Vagina (tissue), 2 donors: Measurements from ENCODE around the gene IL17C. TPM values are rescaled to one million over a fixed set of nuclear protein-coding genes. Genes with fewer than 3 reads are reported as not detected.
A peak's percentile ranks its signal among the peaks of the same experiment; 100 is the strongest.

Experiments
- DNase-seq, 2 donors: peaks; one replicate each; pipeline ENCODE4 v3.0.0-alpha.2; 2017; ENCODE audit errors: extremely low spot score in 2 of 2
- H3K27ac ChIP-seq: fragments of 200-600 bp; sonication (generic); one replicate; pipeline ENCODE4 v1.5.1; 2019
- H3K27me3 ChIP-seq: fragments of 200-600 bp; sonication (generic); one replicate; pipeline ENCODE4 v1.5.1; 2019
- H3K36me3 ChIP-seq, 2 donors: fragments of 200-600 bp; sonication (generic); one replicate each; pipeline ENCODE4 v1.5.1; 2017 to 2019
- H3K4me1 ChIP-seq: fragments of 200-600 bp; sonication (generic); one replicate; pipeline ENCODE4 v1.5.1; 2019
- H3K4me3 ChIP-seq, 2 donors: fragments of 200-600 bp; sonication (generic); 1 replicate in 1 of 2; 2 replicates in 1 of 2; pipeline ENCODE4 v1.5.1; 2016 to 2019
- H3K9me3 ChIP-seq: fragments of 200-600 bp; sonication (generic); one replicate; pipeline ENCODE4 v1.5.1; 2019
- CTCF ChIP-seq, 3 experiments: fragments of 450-650 bp in 2 of 3; fragments of 200-600 bp in 1 of 3; sonication (generic) in 1 of 3; IDR thresholded peaks; one replicate each; pipeline ENCODE4 v1.5.1; 2017 to 2019; ENCODE audit warnings: antibody characterized with exemption in 3 of 3, mild to moderate bottlenecking in 2 of 3, moderate library complexity in 2 of 3
- POLR2A ChIP-seq, 2 donors: fragments of 450-650 bp; IDR thresholded peaks; one replicate each; pipeline ENCODE4 v1.6.1; 2017; ENCODE audit warnings: antibody characterized with exemption in 2 of 2, mild to moderate bottlenecking in 2 of 2, moderate library complexity in 2 of 2
- POLR2AphosphoS5 ChIP-seq, 2 donors: sonication (generic); formaldehyde crosslinking; IDR thresholded peaks; one replicate each; pipeline ENCODE4 v1.9.0; 2017; ENCODE audit warnings: antibody characterized with exemption in 2 of 2, mild to moderate bottlenecking in 2 of 2, low read depth in 1 of 2; ENCODE audit not compliant: insufficient read depth in 1 of 2
- intact Hi-C: fragments of 100-400 bp; cut with DNase I; formaldehyde crosslinking; loops from one replicate; pipeline ENCODE4 v1.15.1; 2023
- total RNA-seq: library from RNA; depleted of rRNA; stranded (reverse); fragments of >200 nt; gene quantifications from one replicate; pipeline ENCODE4 v1.2.3, GENCODE V29; 2016

The IL17C gene
- total RNA-seq, 1 donor from 2014 or later, result not detected

GRCh38 chr16:88649195-88649923, 11.0 kb downstream of the IL17C start:
- Histone ChIP-seq H3K27ac (no peak overlapping the region), H3K27me3 (no peaks in the 10 kb centered on the region), H3K36me3 (no peaks in the 10 kb centered on the region), H3K4me1 (peaks cover 27% of the 10 kb centered on the region), H3K9me3 (no peaks in the 10 kb centered on the region), H3K4me3 (peak overlapping the region; percentile 73 to 74)
- intact Hi-C loops, result no loop called here
- TF ChIP-seq POLR2A (IDR thresholded peaks at IDR 0.05) (no peak), CTCF (IDR thresholded peaks at IDR 0.05) (no peak), POLR2AphosphoS5 (IDR thresholded peaks at IDR 0.05; ENCODE audit: insufficient read depth in 1 of 2, low read depth in 1 of 2) (no peak)
- no peak for DNase-seq

DNA sequence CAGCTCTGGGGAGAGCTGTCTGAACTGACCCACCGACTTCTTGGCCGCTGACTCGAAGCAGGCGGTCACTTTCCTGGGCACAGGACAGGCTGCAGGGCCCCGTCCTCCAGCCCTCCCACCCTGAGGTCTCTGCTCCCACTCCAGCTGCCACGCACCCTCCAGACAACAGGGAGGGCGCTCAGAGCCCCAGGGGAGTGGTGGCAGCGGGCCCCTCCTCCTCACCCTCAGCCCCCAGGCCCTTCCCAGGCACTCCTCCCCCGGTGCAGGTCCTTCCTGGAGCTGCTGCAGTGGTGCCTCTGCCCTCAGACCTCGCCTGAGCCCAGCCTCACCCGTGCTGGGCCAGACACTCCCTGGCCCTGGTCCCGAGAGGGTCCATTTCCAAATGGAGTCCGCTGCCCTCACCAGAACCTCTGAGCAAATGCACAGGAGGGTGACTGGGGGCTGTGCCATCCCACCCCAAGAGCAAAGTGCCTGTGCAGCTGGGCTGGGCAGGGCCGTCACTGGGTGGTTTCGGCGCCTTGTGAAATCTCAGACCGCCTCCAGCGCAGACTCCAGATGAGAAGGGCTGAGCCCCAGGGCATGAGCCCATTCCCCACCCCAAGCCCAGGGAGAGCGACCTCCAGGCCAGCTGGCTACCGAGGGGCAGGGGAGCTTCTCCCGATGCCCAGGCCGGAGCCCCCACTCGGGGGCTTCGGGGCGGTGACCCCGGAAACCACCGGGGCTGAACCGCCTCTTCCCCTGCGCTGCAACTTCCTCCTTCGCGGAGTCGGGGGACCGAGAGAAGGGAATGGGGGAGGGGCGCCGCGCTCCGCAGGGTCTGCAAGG, 11.8 kb downstream of the IL17C start:
- intact Hi-C loops, result no loop called here
- TF ChIP-seq POLR2A (IDR thresholded peaks at IDR 0.05) (no peak), POLR2AphosphoS5 (IDR thresholded peaks at IDR 0.05; ENCODE audit: insufficient read depth in 1 of 2, low read depth in 1 of 2) (no peak), CTCF (IDR thresholded peaks at IDR 0.05) (no peak)
- H3K36me3 ChIP-seq, result no peaks in the 10 kb centered on the region
- H3K4me3 ChIP-seq, result peak overlapping the region; percentile 73 to 74
- H3K9me3 ChIP-seq, result no peaks in the 10 kb centered on the region
- peak overlapping the region; percentile 71 for H3K27ac ChIP-seq
- no peaks in the 10 kb centered on the region for H3K27me3 ChIP-seq
- H3K4me1 ChIP-seq, result peaks cover 27% of the 10 kb centered on the region
- DNase-seq, result no peak

- Histone ChIP-seq H3K27me3 (no peaks in the 10 kb centered on the region), H3K4me1 (peaks cover 27% of the 10 kb centered on the region), H3K27ac (peak within 1 kb of the TSS; percentile 71), H3K9me3 (no peaks in the 10 kb centered on the region), H3K4me3 (peak within 1 kb of the TSS; percentile 73 to 74), H3K36me3 (no peaks in the 10 kb centered on the region)
- no peak for DNase-seq
- TF ChIP-seq POLR2AphosphoS5 (IDR thresholded peaks at IDR 0.05; ENCODE audit: insufficient read depth in 1 of 2, low read depth in 1 of 2) (peak in 1 of 2 donors; percentile 59), CTCF (IDR thresholded peaks at IDR 0.05) (no peak)
- intact Hi-C loops, result no loop called here
Observed at GRCh38 chr16:88650749-88651275, 12.4 kb downstream of the IL17C start, which contains the start of gene CYBA. Gene CYBA, minus strand, starts transcription at chr16:88651053. Its CDS starts 40 bp downstream, at chr16:88651013.

DNA sequence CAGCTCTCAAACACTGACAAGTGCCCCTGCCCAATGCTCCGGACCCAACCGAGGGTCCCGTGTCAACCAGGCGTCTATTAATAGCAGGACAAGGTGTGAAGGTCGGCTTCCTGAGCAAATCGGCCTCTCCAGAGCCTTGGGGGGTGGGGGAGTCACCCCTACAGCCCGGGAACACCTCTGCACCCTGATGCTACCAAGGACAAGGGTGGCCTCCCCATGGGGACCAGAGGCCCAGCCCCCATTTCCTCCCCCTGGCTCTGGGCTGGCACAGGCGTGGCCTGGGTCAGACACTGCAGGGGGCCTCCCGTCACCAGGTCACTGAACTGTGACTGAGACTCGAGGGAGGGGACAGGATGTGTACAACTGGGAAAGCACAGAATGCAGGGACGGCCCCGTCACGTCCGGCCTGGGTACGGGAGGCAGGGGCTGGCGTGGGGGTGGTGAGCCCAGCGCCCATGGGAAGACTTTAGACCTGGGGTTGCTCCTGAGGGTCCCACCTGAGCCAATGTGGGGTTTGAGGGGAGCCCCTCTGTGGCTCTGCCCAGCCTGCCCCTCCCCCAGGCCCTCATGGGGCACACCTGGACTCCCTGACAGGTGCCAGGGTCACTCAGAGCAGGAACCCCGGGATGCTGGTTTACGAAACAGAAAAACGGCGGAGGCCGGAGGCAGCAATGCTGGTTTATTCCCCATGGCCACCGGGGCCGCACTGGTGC, 13.1 kb downstream of the IL17C start:
- Histone ChIP-seq H3K4me1 (peaks cover 27% of the 10 kb centered on the region), H3K27me3 (no peaks in the 10 kb centered on the region), H3K36me3 (no peaks in the 10 kb centered on the region), H3K27ac (peak overlapping the region; percentile 71), H3K4me3 (peak overlapping the region; percentile 73 to 74), H3K9me3 (no peaks in the 10 kb centered on the region)
- intact Hi-C loops, result no loop called here
- DNase-seq, result no peak
- TF ChIP-seq POLR2AphosphoS5 (IDR thresholded peaks at IDR 0.05; ENCODE audit: insufficient read depth in 1 of 2, low read depth in 1 of 2) (peak in 1 of 2 donors; percentile 37), POLR2A (IDR thresholded peaks at IDR 0.05) (no peak)
